Measurements from ENCODE around the gene PRKCD.

PRKCD gene

DNA sequence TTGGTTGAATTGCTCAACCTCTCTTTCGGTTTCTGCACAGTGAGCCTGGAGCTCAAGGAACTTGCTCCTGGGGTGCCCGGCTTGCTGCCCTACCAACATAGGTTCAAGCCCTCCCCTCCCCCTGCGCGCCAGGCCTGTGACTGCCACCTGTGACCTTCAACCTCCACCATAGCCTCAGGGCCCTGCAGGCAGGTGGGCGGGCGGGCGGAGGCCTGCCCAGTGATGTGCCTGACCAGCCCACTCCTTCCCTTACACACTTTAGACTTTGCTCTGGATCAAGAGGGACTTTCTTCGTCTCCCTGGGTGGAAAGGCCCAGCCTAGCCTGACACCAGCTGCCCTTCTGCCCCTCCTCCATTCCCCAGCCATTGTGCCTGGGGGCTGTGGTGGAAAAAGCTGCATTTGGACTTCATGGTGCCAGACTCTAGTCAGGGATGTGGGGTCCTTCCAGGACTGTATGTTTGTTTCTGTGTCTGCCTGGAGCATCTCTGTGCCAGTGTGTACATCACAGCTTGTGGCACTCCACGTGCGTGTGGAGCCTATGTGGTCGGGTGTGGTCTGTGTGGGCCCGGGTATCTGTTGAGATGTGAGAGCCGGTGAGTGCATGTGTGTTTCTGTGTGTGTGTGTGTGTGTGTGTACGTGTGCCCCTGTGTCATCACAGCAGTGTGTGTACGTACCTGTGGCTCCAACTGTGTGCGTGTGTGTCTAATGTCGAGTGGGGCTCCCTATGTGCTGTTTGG lies 9.5 kb downstream of the PRKCD start:
- no peak for DNase-seq (ENCODE audit: low read depth in 2 of 2)

DNA sequence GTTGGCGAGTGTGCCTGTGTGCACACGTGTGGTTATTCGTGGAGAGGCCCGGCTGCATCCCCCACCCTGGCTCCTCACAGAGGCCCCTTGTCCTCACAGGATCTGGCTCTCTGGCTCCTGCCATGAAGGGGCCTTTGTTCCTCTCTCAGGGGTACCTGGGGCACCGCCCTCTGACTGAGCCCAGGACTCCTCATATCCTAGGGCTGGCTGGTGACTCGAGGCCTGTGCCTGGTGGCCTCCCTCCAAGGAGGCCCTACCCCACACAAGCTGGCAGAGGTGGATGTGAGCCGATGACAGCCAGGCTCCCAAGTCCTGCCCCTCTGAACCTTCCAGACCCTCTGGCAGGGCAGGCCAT lies 10.0 kb downstream of the PRKCD start:
- DNase-seq (ENCODE audit: low read depth in 2 of 2), result no peak

DNA sequence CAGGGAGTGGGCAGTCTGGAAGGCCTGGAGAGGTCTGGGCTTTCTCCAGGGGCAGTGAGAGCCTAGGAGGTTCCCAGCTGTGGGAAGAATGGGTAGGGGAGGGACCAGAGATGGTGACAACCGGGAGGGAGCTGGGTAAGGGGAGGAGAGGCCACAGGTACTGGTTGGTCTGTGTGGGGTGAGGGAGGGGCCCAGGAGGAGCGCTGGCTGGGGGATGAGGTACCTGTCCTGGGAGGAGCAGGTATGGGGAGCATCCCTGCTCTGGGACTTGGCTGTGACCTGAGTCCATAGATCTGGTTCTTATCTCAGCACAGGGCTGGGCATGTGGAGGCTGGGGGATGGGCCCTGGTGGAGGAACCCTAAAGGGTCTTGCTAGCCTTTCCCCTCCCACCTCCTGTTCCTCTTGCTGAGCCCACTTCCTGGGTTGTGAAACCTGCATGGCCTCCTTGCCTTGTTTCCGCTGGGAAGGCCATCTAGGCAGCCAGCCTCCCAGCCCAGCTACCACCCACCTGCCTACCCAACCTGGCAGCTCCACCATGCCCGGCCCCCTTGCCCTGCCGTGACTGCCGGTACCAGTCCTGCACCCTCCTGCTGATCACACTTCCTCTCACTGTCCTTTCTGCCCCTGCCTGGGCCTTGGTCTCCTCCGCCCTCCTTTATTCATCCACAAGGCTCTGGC lies 11.0 kb downstream of the PRKCD start:
- no peak for DNase-seq (ENCODE audit: low read depth in 2 of 2)

DNA sequence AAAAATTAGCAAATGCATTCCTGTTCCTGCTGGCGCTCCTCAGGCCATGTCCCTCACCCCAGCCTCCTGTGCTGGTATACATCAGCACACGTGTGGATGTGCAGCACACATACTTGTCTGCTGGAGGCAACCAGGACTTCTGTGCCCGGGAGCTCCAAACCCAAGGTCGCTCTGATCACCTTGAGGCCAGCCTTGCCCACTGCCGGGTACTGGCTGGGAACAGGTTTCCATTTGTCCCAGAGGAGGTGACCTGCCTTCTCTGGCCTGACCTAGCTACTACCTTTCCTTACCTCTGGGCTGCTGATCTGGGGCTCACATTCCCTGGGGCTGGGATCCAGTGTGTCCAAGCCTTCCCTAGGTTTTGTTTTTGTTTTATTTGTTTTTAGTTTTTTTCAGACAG lies 12.1 kb downstream of the PRKCD start:
- no peak for DNase-seq (ENCODE audit: low read depth in 2 of 2)

DNA sequence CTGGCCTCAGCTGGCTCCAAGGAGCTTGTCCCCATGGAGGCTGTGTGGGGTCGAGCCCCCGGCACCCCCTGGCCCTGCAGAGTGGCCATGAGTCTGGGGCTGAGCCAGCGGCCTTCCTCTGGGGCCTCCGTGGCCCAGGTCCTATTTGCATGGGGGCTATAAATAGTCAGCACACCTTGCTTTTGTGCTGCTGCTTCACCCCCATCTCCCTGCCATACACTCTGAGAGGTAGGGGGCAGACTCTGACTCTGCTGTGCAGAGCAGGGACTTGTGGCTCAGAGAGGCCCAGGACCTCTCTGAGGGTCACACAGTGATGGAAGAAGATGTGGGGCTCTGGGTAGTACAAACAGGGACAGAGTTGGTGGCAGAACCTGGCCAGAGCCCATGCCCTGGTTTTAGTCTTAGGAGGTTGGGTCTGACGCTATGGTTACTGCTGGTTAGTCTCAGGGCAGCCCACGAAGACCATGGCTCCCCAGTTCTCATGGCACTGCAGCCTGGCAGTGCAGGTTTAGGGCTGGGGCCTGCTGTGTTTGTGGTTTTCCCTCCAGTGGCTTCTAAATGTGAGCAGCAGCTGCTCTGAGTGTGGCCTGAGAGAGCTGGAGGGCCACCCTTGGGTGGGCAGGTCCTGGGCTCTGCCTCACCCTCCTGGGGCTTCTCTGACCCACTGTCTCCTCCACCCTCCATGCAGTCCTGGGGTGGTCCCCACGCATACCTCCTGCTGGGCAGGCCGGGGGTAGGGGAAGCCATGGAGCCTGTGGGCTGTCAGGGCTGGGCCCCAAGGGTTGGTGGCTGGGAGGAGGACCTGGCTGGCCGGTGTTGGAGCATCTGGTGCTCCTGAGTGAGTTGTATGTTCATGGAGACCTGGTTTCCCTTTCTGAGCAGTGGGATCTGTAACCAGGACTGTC lies 13.6 kb downstream of the PRKCD start:
- no peak for DNase-seq (ENCODE audit: low read depth in 2 of 2)

DNA sequence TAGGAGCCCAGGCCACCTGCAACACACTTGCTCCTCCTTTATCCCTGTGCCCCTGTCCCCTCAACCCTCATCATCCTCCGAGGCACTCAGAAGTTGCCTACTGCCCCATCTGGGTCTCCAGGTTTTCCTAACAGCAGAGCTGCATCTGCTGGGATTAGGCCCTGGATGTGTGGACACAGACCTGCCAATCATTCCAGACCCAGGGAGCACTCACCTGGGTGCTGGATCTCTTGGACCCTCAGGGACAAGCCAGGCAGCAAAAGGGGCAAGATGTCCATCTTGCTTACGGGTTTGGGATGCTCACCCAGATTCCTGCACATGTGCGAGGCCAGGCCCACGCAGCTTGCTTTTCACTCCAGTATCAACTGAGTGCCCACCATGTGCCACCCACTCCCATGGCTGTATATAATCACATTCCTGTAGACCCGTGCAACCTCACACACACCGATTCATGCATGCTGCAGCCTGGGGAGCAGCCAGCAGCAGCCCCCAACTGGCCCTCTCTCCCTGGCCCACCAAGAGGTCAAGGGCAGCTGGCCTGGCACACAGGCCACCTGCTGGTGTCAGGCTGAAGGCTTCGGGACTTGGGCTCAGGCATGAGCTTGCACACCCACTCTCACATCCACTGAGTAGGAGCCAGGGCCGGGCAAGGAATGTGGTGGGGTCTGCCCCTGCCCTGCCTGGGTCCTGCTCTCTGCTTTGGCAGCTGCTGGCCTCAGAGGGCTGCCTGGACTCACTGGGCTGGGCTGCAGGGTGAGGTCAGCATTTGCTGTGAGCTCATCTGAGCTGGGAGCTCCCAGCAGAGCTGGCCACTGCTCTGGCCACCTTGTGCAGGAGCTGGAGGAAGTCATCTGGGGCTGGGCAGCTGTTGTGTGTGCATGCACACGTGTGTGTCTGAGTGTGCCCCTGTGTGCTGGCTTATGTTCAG lies 14.9 kb downstream of the PRKCD start:
- DNase-seq (ENCODE audit: low read depth in 2 of 2), result no peak

DNA sequence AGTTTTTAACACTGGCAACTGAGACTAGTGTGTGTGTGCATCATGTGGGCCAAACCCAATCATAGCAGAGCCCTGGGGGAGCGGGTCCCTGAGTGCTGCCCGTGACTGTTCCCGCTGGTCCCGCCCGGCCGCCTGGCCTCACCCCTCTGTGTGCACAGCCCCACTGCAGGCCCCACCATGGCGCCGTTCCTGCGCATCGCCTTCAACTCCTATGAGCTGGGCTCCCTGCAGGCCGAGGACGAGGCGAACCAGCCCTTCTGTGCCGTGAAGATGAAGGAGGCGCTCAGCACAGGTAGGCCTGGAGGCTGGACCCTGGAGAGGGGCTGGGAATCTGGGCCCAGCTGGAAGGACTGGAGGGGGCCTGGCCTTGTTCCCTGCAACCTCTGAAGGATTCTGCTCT lies 17.2 kb downstream of the PRKCD start:
- no peak for DNase-seq (ENCODE audit: low read depth in 2 of 2)

DNA sequence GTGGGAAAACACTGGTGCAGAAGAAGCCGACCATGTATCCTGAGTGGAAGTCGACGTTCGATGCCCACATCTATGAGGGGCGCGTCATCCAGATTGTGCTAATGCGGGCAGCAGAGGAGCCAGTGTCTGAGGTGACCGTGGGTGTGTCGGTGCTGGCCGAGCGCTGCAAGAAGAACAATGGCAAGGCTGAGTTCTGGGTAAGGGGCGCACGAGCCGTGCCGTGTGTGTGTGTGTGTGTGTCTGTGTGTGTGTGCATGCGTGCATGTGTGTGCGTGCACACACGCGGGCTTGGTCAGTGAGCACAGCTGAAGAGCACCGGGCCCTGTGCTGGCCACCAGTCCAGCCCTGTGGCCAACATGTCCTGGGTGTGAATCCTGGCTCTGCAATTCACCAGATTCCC lies 18.6 kb downstream of the PRKCD start:
- DNase-seq (ENCODE audit: low read depth in 2 of 2), result no peak

DNA sequence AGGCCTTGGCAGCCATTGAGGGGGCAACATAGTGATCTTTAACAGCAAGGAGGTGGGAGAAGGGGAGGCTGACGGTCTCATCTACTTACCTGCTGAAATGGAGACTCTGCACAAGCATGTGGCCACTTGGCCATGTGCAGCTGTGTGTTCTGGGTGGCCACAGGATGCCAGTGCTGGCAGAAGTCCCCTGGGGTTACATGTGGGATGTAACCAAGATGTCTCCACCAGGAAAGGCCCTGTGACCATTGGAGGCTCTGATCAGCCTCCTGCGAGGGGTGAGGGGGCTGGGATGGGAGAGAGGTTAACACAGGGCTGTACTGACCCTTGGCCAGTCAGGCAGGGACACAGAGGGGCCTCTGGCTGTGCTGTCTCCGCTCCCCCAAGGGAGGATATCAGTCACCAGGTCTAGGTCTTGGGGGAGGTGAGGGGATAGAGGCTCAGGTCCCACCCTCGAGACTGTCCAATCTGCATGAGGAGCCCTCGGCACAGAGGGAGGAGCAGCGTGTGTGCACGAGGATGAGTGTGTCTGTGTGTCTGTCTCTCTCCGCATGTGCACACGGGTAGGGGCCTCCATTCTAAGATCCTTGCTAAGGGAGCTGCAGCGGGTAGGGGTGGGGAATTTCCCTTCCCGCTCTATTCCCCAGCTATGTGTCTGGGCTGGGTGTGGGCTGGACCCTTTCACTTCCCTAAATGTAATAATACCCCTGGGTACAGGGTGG lies 19.5 kb downstream of the PRKCD start:
- no peak for DNase-seq (ENCODE audit: low read depth in 2 of 2)

- no peak for DNase-seq (ENCODE audit: low read depth in 2 of 2)
These were observed 20.0 kb downstream of the PRKCD start for GRCh38 chr3:53181024-53181371.

GRCh38 chr3:53181528-53181927 lies 20.5 kb downstream of the PRKCD start:
- DNase-seq (ENCODE audit: low read depth in 2 of 2), result no peak

- DNase-seq (ENCODE audit: low read depth in 2 of 2), result no peak
These were observed 21.9 kb downstream of the PRKCD start for GRCh38 chr3:53182764-53183355.

DNA sequence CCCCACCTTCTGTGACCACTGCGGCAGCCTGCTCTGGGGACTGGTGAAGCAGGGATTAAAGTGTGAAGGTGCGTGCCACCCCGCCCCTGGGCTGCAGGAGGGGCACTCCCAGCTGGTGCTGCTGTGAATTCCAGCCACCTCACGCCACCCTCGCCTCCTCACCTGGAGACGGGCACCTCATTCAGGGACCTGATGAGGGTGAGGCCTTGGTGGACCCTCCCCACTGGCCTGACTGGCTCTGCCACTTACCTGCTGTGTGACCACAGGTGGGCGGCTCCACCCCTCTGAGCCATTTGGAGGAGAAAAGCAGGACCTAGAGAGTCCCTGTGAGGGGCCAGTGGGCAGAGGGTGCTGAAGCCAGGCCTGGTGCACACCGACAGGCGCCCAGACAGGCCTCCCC lies 22.5 kb downstream of the PRKCD start:
- no peak for DNase-seq (ENCODE audit: low read depth in 2 of 2)

DNA sequence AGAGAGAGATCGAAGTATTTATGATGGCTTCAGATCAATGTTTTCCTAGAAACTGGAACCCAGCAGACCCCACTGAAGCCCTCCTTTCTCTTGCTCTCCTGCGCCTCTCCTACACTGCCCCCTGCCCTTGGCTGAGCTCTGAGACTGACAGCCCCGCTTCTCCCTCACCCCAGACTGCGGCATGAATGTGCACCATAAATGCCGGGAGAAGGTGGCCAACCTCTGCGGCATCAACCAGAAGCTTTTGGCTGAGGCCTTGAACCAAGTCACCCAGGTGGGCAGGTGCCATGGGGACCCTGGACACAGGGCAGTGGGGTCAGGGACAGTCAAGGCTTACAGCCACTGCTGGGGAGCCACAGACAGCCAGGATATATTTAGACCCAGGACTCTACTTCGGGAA lies 23.7 kb downstream of the PRKCD start:
- no peak for DNase-seq (ENCODE audit: low read depth in 2 of 2)

DNA sequence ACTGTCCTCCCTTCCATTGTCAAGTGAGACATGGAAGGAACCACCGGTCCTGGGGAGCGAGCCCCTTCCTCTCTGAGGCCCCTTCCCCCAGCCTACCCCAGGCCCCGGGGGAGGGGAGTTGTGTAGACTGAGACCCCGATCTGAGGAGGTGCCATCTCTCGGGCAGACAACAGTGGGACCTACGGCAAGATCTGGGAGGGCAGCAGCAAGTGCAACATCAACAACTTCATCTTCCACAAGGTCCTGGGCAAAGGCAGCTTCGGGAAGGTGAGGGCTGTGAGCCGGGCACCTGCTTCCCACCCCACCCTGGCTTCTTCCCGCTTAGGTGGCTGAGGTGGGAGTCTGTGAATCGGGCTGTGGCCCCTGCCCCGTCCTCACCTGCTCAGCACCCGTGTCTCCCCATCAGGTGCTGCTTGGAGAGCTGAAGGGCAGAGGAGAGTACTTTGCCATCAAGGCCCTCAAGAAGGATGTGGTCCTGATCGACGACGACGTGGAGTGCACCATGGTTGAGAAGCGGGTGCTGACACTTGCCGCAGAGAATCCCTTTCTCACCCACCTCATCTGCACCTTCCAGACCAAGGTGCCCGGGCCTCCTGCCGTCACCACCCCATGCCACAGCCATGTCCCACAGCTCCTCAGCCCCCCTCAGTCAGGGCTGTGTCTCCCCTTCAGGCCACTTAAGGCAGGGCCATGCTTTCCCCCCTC lies 24.9 kb downstream of the PRKCD start:
- no peak for DNase-seq (ENCODE audit: low read depth in 2 of 2)

DNA sequence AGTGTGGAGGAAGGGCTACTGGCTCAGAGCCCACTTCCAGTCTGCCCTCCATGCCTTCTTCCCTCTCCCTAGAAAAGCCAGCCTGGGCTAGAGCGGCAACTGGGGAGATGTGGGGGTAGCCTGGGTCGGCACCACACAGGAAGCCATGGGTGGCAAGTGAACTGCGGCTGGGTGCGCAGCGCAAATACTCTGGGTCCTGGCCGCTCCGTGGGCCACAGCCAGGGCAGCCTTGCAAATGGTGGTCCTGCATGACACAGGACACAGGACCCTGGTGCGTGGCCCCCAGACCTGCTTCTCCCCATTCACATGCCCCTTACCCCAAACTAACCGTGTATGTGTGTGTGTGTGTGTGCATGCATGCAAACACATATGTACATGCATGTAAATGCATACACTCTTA lies 25.7 kb downstream of the PRKCD start:
- DNase-seq (ENCODE audit: low read depth in 2 of 2), result no peak

- no peak for DNase-seq (ENCODE audit: low read depth in 2 of 2)
These were observed 26.4 kb downstream of the PRKCD start for GRCh38 chr3:53187430-53187829.

DNA sequence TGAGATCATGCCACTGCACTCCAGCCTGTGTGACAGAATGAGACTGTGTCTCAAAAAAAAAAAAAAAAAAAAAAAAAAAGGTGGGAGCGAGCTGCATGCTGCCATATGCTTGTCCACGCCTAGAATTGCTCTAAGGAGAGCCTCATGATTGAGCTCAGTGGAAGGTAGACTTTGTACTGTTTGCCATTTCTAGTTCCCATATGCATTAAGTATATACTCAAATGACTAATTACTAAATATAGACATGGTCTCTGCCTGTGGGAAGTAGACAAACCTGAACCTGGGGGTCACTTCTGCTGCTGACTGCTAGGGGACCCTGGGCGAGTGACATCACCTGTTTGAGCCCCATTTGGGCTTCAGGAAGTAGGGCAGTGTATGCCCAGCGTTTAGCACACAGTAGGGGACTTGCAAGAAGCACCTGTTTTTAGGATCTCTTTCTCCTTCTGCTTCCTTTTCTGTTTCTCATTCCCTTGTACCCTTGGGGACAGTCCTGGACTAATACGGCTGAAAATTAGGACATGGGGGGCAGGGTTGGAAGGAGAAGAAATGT lies 27.2 kb downstream of the PRKCD start:
- DNase-seq (ENCODE audit: low read depth in 2 of 2), result no peak

GRCh38 chr3:53188720-53189119 lies 27.7 kb downstream of the PRKCD start:
- no peak for DNase-seq (ENCODE audit: low read depth in 2 of 2)

- no peak for DNase-seq (ENCODE audit: low read depth in 2 of 2)
These were observed 28.3 kb downstream of the PRKCD start for GRCh38 chr3:53189276-53189675.

All from stimulated activated CD4-positive, alpha-beta T cell treated with anti-CD3 and anti-CD28 coated beads, Interleukin-15, amount 100 ng/mL, for 48 hours (primary cell).